Activated naive CD4-positive, alpha-beta T cell treated with anti-CD3 and anti-CD28 coated beads, Interleukin-2, amount 10 ng/mL, durations not matched to agents 7 days and 5 days (primary cell): ENCODE results near the gene LGR6.

ENCODE experiments used
- CTCF ChIA-PET: fragments of 350-600 bp; sonication (Branson Sonifier 250); formaldehyde crosslinking; loops from one replicate; lab custom pipeline; 2021; ENCODE audit warnings: antibody characterized with exemption; lab: Charles Lee
- DNase-seq: peaks from one replicate; pipeline ENCODE4 v3.0.0-alpha.2; 2020
- H3K27ac Mint-ChIP-seq: one replicate; pipeline ENCODE4 v1.8.0; 2021; ENCODE audit warnings: mild to moderate bottlenecking, moderate library complexity, mixed read lengths
- H3K27me3 Mint-ChIP-seq: one replicate; pipeline ENCODE4 v1.8.0; 2021; ENCODE audit warnings: mild to moderate bottlenecking, mixed read lengths
- H3K36me3 Mint-ChIP-seq: one replicate; pipeline ENCODE4 v1.8.0; 2021; ENCODE audit warnings: mixed read lengths
- H3K4me1 Mint-ChIP-seq: one replicate; pipeline ENCODE4 v1.8.0; 2021; ENCODE audit warnings: mixed read lengths
- H3K4me3 Mint-ChIP-seq: one replicate; pipeline ENCODE4 v1.8.0; 2021; ENCODE audit warnings: mild to moderate bottlenecking, moderate library complexity, mixed read lengths
- H3K9me3 Mint-ChIP-seq: one replicate; pipeline ENCODE4 v1.8.0; 2021; ENCODE audit warnings: mixed read lengths

Gene LGR6

GRCh38 chr1:202153284-202153683, 40.3 kb upstream of the LGR6 start:
- CTCF ChIA-PET: interaction anchor here (1.2 to 3.6 kb wide), 4 partner anchors 13 to 163 kb away, joined by 3 to 27 read pairs (median 18); no protein-coding TSS in a partner anchor
- Mint-ChIP-seq H3K4me3 (no peak overlapping the region), H3K27me3 (no peaks in the 10 kb centered on the region), H3K36me3 (peaks cover 72% of the 10 kb centered on the region), H3K4me1 (peaks cover 37% of the 10 kb centered on the region), H3K9me3 (no peaks in the 10 kb centered on the region), H3K27ac (no peak overlapping the region)
- no peak for DNase-seq

GRCh38 chr1:202154148-202154765, 39.3 kb upstream of the LGR6 start:
- H3K27ac Mint-ChIP-seq: peak overlapping the region; percentile 62
- no peaks in the 10 kb centered on the region for H3K9me3 Mint-ChIP-seq
- no peak for DNase-seq
- peaks cover 75% of the 10 kb centered on the region for H3K36me3 Mint-ChIP-seq
- CTCF ChIA-PET: interaction anchor here (1.1 to 3.6 kb wide), 19 partner anchors 8 to 162 kb away, joined by 3 to 27 read pairs (median 6); partner anchors contain the start of gene ARL8A
- H3K4me1 Mint-ChIP-seq: peaks cover 44% of the 10 kb centered on the region
- no peaks in the 10 kb centered on the region for H3K27me3 Mint-ChIP-seq
- H3K4me3 Mint-ChIP-seq: no peak overlapping the region

GRCh38 chr1:202154766-202155477, 38.7 kb upstream of the LGR6 start:
- DNase-seq: peak; percentile 70

GRCh38 chr1:202155478-202156021, 38.0 kb upstream of the LGR6 start:
- Mint-ChIP-seq H3K36me3 (peaks cover 75% of the 10 kb centered on the region), H3K27ac (no peak overlapping the region), H3K4me3 (no peak overlapping the region), H3K9me3 (no peaks in the 10 kb centered on the region), H3K27me3 (no peaks in the 10 kb centered on the region), H3K4me1 (peaks cover 49% of the 10 kb centered on the region)
- CTCF ChIA-PET: interaction anchor here (1.1 to 3.6 kb wide), 17 partner anchors 7 to 161 kb away, joined by 3 to 27 read pairs (median 6); partner anchors contain the start of gene ARL8A
- no peak for DNase-seq

More at GRCh38 chr1:202154766-202155477, 38.7 kb upstream of the LGR6 start:
- CTCF ChIA-PET: interaction anchor here (1.1 to 3.6 kb wide), 20 partner anchors 8 to 161 kb away, joined by 3 to 27 read pairs (median 6); partner anchors contain the start of gene ARL8A
- Mint-ChIP-seq H3K4me1 (peaks cover 47% of the 10 kb centered on the region), H3K4me3 (no peak overlapping the region), H3K27ac (peak overlapping the region; percentile 62), H3K36me3 (peaks cover 77% of the 10 kb centered on the region), H3K27me3 (no peaks in the 10 kb centered on the region), H3K9me3 (no peaks in the 10 kb centered on the region)

GRCh38 chr1:202156590-202156989, 37.0 kb upstream of the LGR6 start:
- H3K4me1 Mint-ChIP-seq: peaks cover 59% of the 10 kb centered on the region
- H3K36me3 Mint-ChIP-seq: peaks cover 68% of the 10 kb centered on the region
- H3K27ac Mint-ChIP-seq: no peak overlapping the region
- H3K9me3 Mint-ChIP-seq: no peaks in the 10 kb centered on the region
- CTCF ChIA-PET: interaction anchor here (1.2 to 3.5 kb wide), 2 partner anchors 9 to 10 kb away, joined by 4 to 22 read pairs; no protein-coding TSS in a partner anchor
- H3K27me3 Mint-ChIP-seq: no peaks in the 10 kb centered on the region
- no peak overlapping the region for H3K4me3 Mint-ChIP-seq
- no peak for DNase-seq

DNA sequence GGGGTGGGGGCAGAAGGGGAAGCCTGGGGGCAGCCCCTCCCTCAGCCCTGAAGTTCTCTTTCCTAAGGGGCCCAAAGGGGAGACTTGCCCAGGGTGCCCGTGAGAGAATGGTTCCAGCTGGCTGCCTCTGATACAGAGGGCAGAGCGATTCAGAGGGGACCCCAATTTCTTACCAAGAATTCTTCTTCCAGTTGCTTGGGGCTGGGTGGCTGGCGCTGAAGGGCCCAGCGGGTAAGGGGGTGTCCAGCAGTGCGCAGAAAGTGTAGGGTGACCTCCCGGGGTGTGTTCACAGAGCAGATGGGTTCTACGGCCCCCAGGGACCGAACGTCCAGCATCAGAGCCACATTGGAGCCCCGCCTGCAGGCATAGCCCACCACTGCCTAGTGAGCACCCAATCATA, 35.7 kb upstream of the LGR6 start:
- Mint-ChIP-seq H3K36me3 (peaks cover 57% of the 10 kb centered on the region), H3K4me3 (peak overlapping the region; percentile 38), H3K27ac (peak overlapping the region; percentile 71), H3K9me3 (no peaks in the 10 kb centered on the region), H3K4me1 (peaks cover 73% of the 10 kb centered on the region), H3K27me3 (no peaks in the 10 kb centered on the region)
- CTCF ChIA-PET: interaction anchor here (1.0 to 1.2 kb wide), 2 partner anchors 12 to 35 kb away, joined by 3 to 4 read pairs; partner anchors contain the start of gene LGR6
- no peak for DNase-seq

DNA sequence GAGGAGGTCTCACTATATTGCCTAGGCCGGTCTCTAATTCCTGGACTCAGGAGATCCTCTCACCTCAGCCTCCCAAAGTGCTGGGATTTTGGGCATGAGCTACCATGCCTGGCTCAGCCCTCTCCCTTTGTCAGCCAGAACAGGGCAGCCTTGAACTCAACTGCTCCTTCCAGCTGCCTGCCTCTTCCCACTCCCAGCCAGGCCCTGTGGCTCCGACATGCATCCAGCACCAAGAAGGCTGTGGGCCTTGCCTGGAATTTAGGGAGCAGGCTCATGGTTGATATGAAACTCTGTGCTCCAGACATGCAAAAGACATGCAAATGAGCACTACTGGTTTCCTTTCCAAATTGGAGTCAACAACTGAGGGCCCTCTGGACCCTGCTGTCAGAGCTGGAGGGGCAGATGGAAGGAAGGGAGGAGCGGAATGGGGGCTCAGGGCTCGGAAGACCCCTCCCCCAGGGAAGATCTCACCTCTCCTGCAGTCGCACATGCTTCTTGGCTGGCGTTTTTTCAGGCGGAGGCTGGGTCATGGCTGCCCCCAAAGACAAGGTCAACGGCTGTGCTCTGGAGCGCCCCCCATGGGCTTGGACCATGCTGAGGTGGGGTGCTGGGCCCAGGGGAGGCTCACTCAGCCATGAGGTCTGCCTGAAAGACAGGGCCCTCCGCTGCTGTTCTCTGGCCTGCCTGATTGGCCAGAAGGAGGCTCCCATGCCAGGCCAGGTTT, 34.6 kb upstream of the LGR6 start:
- Mint-ChIP-seq H3K27me3 (no peaks in the 10 kb centered on the region), H3K4me3 (peak overlapping the region; percentile 93), H3K36me3 (peaks cover 49% of the 10 kb centered on the region), H3K27ac (peak overlapping the region; percentile 99), H3K9me3 (no peaks in the 10 kb centered on the region), H3K4me1 (peaks cover 79% of the 10 kb centered on the region)
- peak; percentile 49 for DNase-seq
- CTCF ChIA-PET: interaction anchor here (1.3 to 5.5 kb wide), 3 partner anchors 12 to 115 kb away, joined by 4 to 34 read pairs (median 19); no protein-coding TSS in a partner anchor

DNA sequence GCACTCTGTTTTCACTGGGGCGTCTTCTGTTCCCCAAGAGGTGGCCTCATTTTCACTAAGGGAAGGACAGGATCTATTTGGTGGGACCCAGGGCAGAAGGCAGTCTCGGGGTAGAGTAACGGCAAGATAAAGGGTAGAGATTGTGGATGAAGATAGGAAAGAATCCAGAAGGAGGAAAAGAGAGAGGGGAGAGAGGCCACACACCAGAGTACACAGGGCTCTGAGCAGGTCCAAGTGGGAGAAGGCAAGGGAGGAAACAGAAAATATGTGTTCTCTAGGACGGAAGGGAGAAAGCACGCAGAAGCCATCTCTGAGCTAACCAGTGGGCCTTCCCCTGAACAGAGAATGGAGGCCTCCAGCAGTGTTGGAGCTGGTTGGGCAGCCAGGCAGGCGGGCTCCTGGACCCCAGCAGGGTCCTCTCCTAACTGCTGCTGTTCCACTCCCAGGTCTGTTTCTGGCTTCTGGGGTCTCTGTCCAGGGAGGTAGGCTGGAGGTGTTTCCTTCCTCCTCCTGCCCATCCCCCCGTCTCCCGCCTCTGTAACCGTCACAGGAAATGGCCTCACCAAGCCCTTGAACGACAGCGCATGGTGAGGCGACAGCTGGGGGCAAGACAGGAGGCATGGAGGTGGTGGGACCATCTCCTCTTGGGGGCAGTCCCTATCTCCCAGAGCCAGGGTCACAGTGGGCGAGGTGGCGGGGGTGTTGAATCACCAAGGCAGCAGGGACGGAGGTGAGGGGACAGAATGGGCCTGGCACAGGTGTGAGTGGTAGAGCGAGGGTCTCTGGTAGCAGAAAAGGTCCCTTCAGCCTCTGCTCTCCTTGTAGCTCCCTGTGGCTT, 33.8 kb upstream of the LGR6 start:
- peaks cover 46% of the 10 kb centered on the region for H3K36me3 Mint-ChIP-seq
- H3K27ac Mint-ChIP-seq: peak overlapping the region; percentile 99
- H3K4me1 Mint-ChIP-seq: peaks cover 84% of the 10 kb centered on the region
- H3K27me3 Mint-ChIP-seq: no peaks in the 10 kb centered on the region
- H3K9me3 Mint-ChIP-seq: no peaks in the 10 kb centered on the region
- CTCF ChIA-PET: interaction anchor here (1.0 to 5.5 kb wide), 9 partner anchors 11 to 114 kb away, joined by 4 to 34 read pairs (median 6); partner anchors contain the start of gene LGR6
- DNase-seq: peak; percentile 80
- peak overlapping the region; percentile 93 for H3K4me3 Mint-ChIP-seq

DNA sequence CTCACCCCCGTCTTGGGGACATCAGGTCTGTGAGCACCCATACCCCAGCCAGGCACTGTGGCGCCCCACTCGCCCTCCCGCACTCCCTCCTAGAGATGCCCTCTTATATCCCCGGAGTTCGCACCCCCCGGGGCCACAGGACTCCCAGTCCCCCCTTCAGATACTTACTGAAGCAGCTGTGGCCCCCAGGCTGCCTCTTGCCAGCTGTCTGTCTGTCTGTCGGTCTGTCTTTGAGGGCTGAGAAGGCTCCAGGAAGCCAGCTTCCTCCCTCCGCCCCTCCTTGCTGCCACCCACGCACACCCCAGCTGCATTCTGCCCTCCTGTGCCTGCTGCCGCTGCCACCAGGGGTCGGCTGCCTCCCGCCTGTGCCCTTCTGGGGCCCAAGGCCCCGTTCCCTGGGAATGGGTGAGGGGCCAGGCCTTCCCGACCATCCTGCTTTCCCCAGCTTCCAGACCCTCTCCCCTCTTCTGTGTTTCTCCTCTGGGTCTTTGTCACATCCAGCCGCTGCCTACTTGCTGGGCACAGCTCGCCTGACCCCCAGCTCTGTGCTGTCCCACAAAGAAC, 33.1 kb upstream of the LGR6 start, which contains the start of gene PTPN7:
TSS of gene PTPN7 (minus strand) at position 226 of the 564 bp plus-strand sequence. CDS start 1,200 bp downstream, outside the sequence.
- H3K9me3 Mint-ChIP-seq: no peaks in the 10 kb centered on the region
- H3K4me1 Mint-ChIP-seq: peaks cover 84% of the 10 kb centered on the region
- H3K27me3 Mint-ChIP-seq: no peaks in the 10 kb centered on the region
- H3K4me3 Mint-ChIP-seq: peak within 1 kb of the TSS; percentile 93
- peaks cover 39% of the 10 kb centered on the region for H3K36me3 Mint-ChIP-seq
- peak within 1 kb of the TSS; percentile 99 for H3K27ac Mint-ChIP-seq
- peak; percentile 84 for DNase-seq
- CTCF ChIA-PET: interaction anchor here (0.8 to 5.5 kb wide), 11 partner anchors 10 to 113 kb away, joined by 3 to 34 read pairs (median 5); partner anchors contain the start of gene LGR6

DNA sequence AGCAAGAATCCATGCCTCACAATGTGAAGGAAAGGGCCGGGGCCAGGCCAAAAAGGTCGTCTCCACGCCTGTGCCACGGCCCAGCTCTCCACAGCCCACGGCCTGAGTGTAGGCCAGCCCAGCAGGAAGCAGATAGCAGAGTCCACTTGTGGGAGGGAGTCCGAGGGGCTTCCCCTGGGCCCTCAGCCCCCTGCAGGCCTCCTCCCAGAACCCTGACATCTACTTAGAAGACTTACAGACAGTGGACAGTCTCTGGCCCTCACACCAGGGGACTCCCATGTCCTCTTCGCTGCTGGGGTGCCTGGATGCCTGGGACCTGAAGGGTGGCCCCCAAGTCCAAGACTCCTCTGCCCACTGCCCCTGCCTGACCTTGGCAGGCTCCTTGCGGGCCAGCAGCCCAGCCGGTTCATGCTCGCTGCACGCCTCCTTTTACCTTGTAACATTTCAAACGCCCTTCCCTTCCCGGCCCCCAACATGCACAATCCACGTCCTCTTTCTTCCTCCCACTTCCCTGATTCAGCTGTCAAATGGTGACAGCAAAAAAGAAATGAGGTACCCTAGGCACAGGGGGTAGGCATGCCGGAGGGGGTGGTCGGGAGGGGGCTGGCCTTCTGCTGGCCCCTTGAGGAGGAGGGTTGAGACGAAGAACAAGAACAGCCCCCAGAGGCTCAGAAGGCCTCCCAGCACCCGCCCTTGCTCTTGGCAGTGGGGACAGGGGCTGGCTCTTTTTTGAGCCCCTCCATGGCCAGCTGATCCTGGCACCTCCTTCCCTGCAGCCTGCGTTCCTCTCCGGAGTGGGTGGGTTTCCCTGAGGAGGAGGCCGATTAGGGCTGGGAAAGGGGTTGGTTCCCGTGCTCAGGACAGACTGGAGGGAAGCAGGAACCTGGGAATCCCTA, 32.2 kb upstream of the LGR6 start:
- H3K4me3 Mint-ChIP-seq: peak overlapping the region; percentile 93
- H3K4me1 Mint-ChIP-seq: peaks cover 86% of the 10 kb centered on the region
- H3K9me3 Mint-ChIP-seq: no peaks in the 10 kb centered on the region

GRCh38 chr1:202162047-202162417, 31.6 kb upstream of the LGR6 start:
- H3K4me1 Mint-ChIP-seq: peaks cover 85% of the 10 kb centered on the region
- peak overlapping the region; percentile 99 for H3K27ac Mint-ChIP-seq
- CTCF ChIA-PET: interaction anchor here (0.8 to 5.5 kb wide), 6 partner anchors 7 to 28 kb away, joined by 3 to 34 read pairs (median 6); no protein-coding TSS in a partner anchor
- peak overlapping the region; percentile 93 for H3K4me3 Mint-ChIP-seq
- peak; percentile 63 for DNase-seq
- peaks cover 8% of the 10 kb centered on the region for H3K27me3 Mint-ChIP-seq
- H3K36me3 Mint-ChIP-seq: peaks cover 30% of the 10 kb centered on the region
- H3K9me3 Mint-ChIP-seq: no peaks in the 10 kb centered on the region

More for the DNA sequence above, 32.2 kb upstream of the LGR6 start:
- peaks cover 32% of the 10 kb centered on the region for H3K36me3 Mint-ChIP-seq
- CTCF ChIA-PET: interaction anchor here (0.8 to 5.5 kb wide), 10 partner anchors 9 to 41 kb away, joined by 3 to 34 read pairs (median 6); partner anchors contain the start of gene LGR6
- peaks cover 7% of the 10 kb centered on the region for H3K27me3 Mint-ChIP-seq
- H3K27ac Mint-ChIP-seq: peak overlapping the region; percentile 99
- no peak for DNase-seq
